Posterior vena cava (tissue), 2 donors: ENCODE results near the gene ZNF483. TPM values are rescaled to one million over a fixed set of nuclear protein-coding genes. Genes with fewer than 3 reads are reported as not detected.
"Not testable (repeated sequence)": the region's sequence is repeated elsewhere in the genome, so short reads cannot be mapped to it uniquely, and the experiment has no call there.

ENCODE experiments used
- DNase-seq: peaks from one replicate; pipeline ENCODE4 v3.0.0-alpha.2; 2020; ENCODE audit warnings: low spot score
- intact Hi-C, 2 donors: fragments of 100-400 bp; cut with DNase I; formaldehyde crosslinking; loops; one replicate each; pipeline versions ENCODE4 v1.14.1 to v1.14.2; 2022 to 2023
- total RNA-seq, 2 donors: library from RNA; stranded (reverse); fragmentation: NEBNext Ultra II Directional; extraction: Animal tissue kit (Norgen Biotek cat#: 25700); gene quantifications; one replicate each; pipeline ENCODE4 v1.2.1, GENCODE V29; 2021
- donor health status: DM: yes; HTN: yes; CAD: no.
- donor health status: DM: yes; HTN: yes; CAD: no.

The ZNF483 gene
- total RNA-seq, 2 donors from 2014 or later, result 6.9 to 8.8 TPM

- intact Hi-C loops, result loop anchor here in 1 of 2 donors (1.0 kb wide), 1 partner anchor 63 kb away; no protein-coding TSS in a partner anchor
- DNase-seq, result no peak
These were observed 8.3 kb downstream of the ZNF483 start for GRCh38 chr9:111533099-111533790.

GRCh38 chr9:111542497-111543254 lies 17.7 kb downstream of the ZNF483 start:
- intact Hi-C loops, result no loop called here
- DNase-seq, result no peak

GRCh38 chr9:111548623-111549022 lies 23.6 kb downstream of the ZNF483 start:
- DNase-seq, result no peak
- intact Hi-C loops, result no loop called here

- intact Hi-C loops, DNase-seq: not testable (repeated sequence)
These were observed 30.4 kb downstream of the ZNF483 start for GRCh38 chr9:111555425-111555824.

GRCh38 chr9:111559000-111559610 lies 34.1 kb downstream of the ZNF483 start:
- intact Hi-C loops, result no loop called here
- no peak for DNase-seq

- intact Hi-C loops, result no loop called here
- no peak for DNase-seq
These were observed 36.3 kb downstream of the ZNF483 start for GRCh38 chr9:111561165-111561719.

GRCh38 chr9:111566234-111566633 lies 41.3 kb downstream of the ZNF483 start:
- intact Hi-C loops, result no loop called here
- DNase-seq, result no peak

- DNase-seq, intact Hi-C loops: not testable (repeated sequence)
These were observed 43.1 kb downstream of the ZNF483 start for GRCh38 chr9:111568127-111568526.

- no peak for DNase-seq
- intact Hi-C loops, result no loop called here
These were observed 48.1 kb downstream of the ZNF483 start for GRCh38 chr9:111572950-111573604.

- intact Hi-C loops, result no loop called here
- DNase-seq, result no peak
These were observed 57.9 kb downstream of the ZNF483 start for GRCh38 chr9:111582888-111583287.

- intact Hi-C loops, result no loop called here
- no peak for DNase-seq
These were observed 61.4 kb downstream of the ZNF483 start for GRCh38 chr9:111586378-111586777.

GRCh38 chr9:111588846-111589245 lies 63.9 kb downstream of the ZNF483 start:
- intact Hi-C loops, result no loop called here
- no peak for DNase-seq

- intact Hi-C loops, result no loop called here
- peak; percentile 85 for DNase-seq
These were observed 73.1 kb downstream of the ZNF483 start for GRCh38 chr9:111597852-111598732.

GRCh38 chr9:111598733-111599091 lies 73.7 kb downstream of the ZNF483 start:
- DNase-seq, result peak; percentile 82

GRCh38 chr9:111599092-111599954 lies 74.3 kb downstream of the ZNF483 start, which contains the start of gene PTGR1:
Gene PTGR1, minus strand, starts transcription at chr9:111599647. Its CDS starts 2,225 bp downstream, at chr9:111597422.
- peak; percentile 96 for DNase-seq
- intact Hi-C loops, result no loop called here

More at GRCh38 chr9:111598733-111599091, 73.7 kb downstream of the ZNF483 start:
- intact Hi-C loops, result no loop called here

- no peak for DNase-seq
- intact Hi-C loops, result no loop called here
These were observed 75.0 kb downstream of the ZNF483 start for GRCh38 chr9:111599955-111600343.

- no peak for DNase-seq
- intact Hi-C loops, result no loop called here
These were observed 76.4 kb downstream of the ZNF483 start for GRCh38 chr9:111601237-111602018.
